Stimulated activated CD8-positive, alpha-beta memory T cell treated with anti-CD3 and anti-CD28 coated beads, Interleukin-7, amount 100 ng/mL, for 4 hours (primary cell): ENCODE data around the gene LSG1.
A peak's percentile ranks its signal among the peaks of the same experiment; 100 is the strongest.

Experiments used
- DNase-seq, 2 donors: peaks; one replicate each; pipeline ENCODE4 v3.0.0-alpha.2; 2020; ENCODE audit warnings: low read depth in 2 of 2

Gene LSG1

GRCh38 chr3:194686816-194687637, 15.0 kb upstream of the LSG1 start:
- peak in 1 of 2 donors; percentile 12 for DNase-seq

GRCh38 chr3:194686414-194686815, 14.4 kb upstream of the LSG1 start:
- no peak for DNase-seq

- DNase-seq = peak; percentile 63 to 67
Measured at GRCh38 chr3:194685718-194686413, 13.9 kb upstream of the LSG1 start, which contains the start of gene FAM43A. TSS of gene FAM43A (plus strand) at chr3:194685883. CDS start at chr3:194686827, 944 bp downstream.

GRCh38 chr3:194685065-194685717, 13.2 kb upstream of the LSG1 start:
- DNase-seq = no peak

GRCh38 chr3:194683380-194683779, 11.4 kb upstream of the LSG1 start:
- DNase-seq = no peak

- DNase-seq = peak; percentile 36 to 61
Measured at GRCh38 chr3:194682694-194683310, 10.8 kb upstream of the LSG1 start.

- no peak for DNase-seq
Measured at GRCh38 chr3:194682189-194682693, 10.2 kb upstream of the LSG1 start.

- no peak for DNase-seq
Measured at GRCh38 chr3:194680888-194681615, 9.1 kb upstream of the LSG1 start.

GRCh38 chr3:194676471-194676870, 4.5 kb upstream of the LSG1 start:
- no peak for DNase-seq

- no peak for DNase-seq
Measured at GRCh38 chr3:194675680-194676079, 3.7 kb upstream of the LSG1 start.

GRCh38 chr3:194675081-194675640, 3.2 kb upstream of the LSG1 start:
- DNase-seq = peak; percentile 34 to 45

GRCh38 chr3:194673761-194674160, 1.8 kb upstream of the LSG1 start:
- DNase-seq = no peak

- no peak for DNase-seq
Measured at GRCh38 chr3:194672876-194673275, 885 bp upstream of the LSG1 start.

- DNase-seq = no peak
Measured at GRCh38 chr3:194671511-194671899, 486 bp downstream of the LSG1 start.

GRCh38 chr3:194667363-194667762, 4.6 kb downstream of the LSG1 start:
- DNase-seq = no peak

GRCh38 chr3:194664857-194665256, 7.1 kb downstream of the LSG1 start:
- no peak for DNase-seq

- DNase-seq = no peak
Measured at GRCh38 chr3:194661946-194662345, 10.0 kb downstream of the LSG1 start.

GRCh38 chr3:194661374-194661773, 10.6 kb downstream of the LSG1 start:
- no peak for DNase-seq

- DNase-seq = no peak
Measured at GRCh38 chr3:194659778-194660177, 12.2 kb downstream of the LSG1 start.

GRCh38 chr3:194658477-194659242, 13.3 kb downstream of the LSG1 start:
- DNase-seq = no peak
